SU-DHL-6 (cell line): ENCODE results near the gene PAF1.

Source experiments
- H2AFZ ChIP-seq: fragments of 200-600 bp; sonication (generic); 2 replicates; pipeline ENCODE4 v1.6.1; 2014; ENCODE audit warnings: low read depth, mild to moderate bottlenecking, moderate library complexity, mixed read lengths, antibody characterized with exemption, low read length; ENCODE audit not compliant: severe bottlenecking
- H3F3A ChIP-seq: fragments of 200-600 bp; shearing (Covaris generic); 2 replicates; pipeline ENCODE4 v1.6.0; 2016; ENCODE audit warnings: antibody characterized with exemption, mild to moderate bottlenecking; ENCODE audit not compliant: insufficient read depth
- H3K27ac ChIP-seq: fragments of 200-600 bp; sonication (generic); 2 replicates; pipeline ENCODE4 v1.5.1; 2016; ENCODE audit warnings: low read depth, mild to moderate bottlenecking, low read length, moderate library complexity, mixed read lengths
- H3K27me3 ChIP-seq: fragments of 200-600 bp; sonication (generic), shearing (Covaris generic); 2 replicates; pipeline ENCODE4 v1.6.0; 2014; ENCODE audit warnings: mild to moderate bottlenecking, low read length
- H3K36me3 ChIP-seq: fragments of 200-600 bp; sonication (generic); 2 replicates; pipeline ENCODE4 v1.6.1; 2014; ENCODE audit warnings: mild to moderate bottlenecking, low read length, mixed read lengths
- H3K4me2 ChIP-seq: fragments of 300-600, 200-600 bp; shearing (Covaris generic), sonication (generic); 2 replicates; pipeline ENCODE4 v1.6.0; 2014; ENCODE audit warnings: low read length, low read depth, mild to moderate bottlenecking; ENCODE audit not compliant: poor library complexity, severe bottlenecking
- H3K4me3 ChIP-seq: fragments of 200-600 bp; sonication (generic); 2 replicates; pipeline ENCODE4 v1.5.1; 2014; ENCODE audit warnings: antibody characterized with exemption, low read length, mild to moderate bottlenecking, mixed read lengths; ENCODE audit not compliant: insufficient read depth, poor library complexity, severe bottlenecking
- H3K79me2 ChIP-seq: fragments of 200-600 bp; sonication (generic); 2 replicates; pipeline ENCODE4 v1.6.1; 2014; ENCODE audit warnings: mild to moderate bottlenecking, low read length, moderate library complexity; ENCODE audit not compliant: insufficient read depth
- H3K9ac ChIP-seq: fragments of 200-600 bp; sonication (generic); 2 replicates; pipeline ENCODE4 v1.7.0; 2014; ENCODE audit warnings: mild to moderate bottlenecking, low read length
- H3K9me2 ChIP-seq: fragments of 200-600 bp; sonication (generic); replicated peaks from 2 replicates; pipeline ENCODE4 v1.6.1; 2014; ENCODE audit warnings: low read length; ENCODE audit not compliant: insufficient read depth
- H3K9me3 ChIP-seq: fragments of 200-600 bp; sonication (generic); 2 replicates; pipeline ENCODE4 v1.6.1; 2014; ENCODE audit warnings: low read length, mixed read lengths; ENCODE audit not compliant: insufficient read depth
- H4K20me1 ChIP-seq: fragments of 200-600 bp; sonication (generic); 2 replicates; pipeline ENCODE4 v1.6.1; 2014; ENCODE audit warnings: low read depth, mild to moderate bottlenecking, antibody characterized with exemption, low read length, moderate library complexity, mixed read lengths
- CTCF ChIP-seq: fragments of 200-600 bp; sonication (generic); IDR thresholded peaks from one replicate; pipeline ENCODE4 v1.5.1; 2017; ENCODE audit warnings: antibody characterized with exemption, mild to moderate bottlenecking, low read length, moderate library complexity; ENCODE audit not compliant: insufficient read depth, poor library complexity, severe bottlenecking
- EZH2phosphoT487 ChIP-seq: fragments of 200-600 bp; sonication (generic), shearing (Covaris generic); conservative IDR thresholded peaks from 2 replicates; pipeline ENCODE4 v1.6.1; 2018; ENCODE audit warnings: mild to moderate bottlenecking, antibody characterized with exemption, low read length, moderate library complexity, mixed read lengths

Gene PAF1

GRCh38 chr19:39390751-39391437 is at the start of gene PAF1, which contains the start of gene MED29:
PAF1 (minus strand) TSS chr19:39391106; CDS start chr19:39390864, 242 bp downstream.
MED29 (plus strand) TSS chr19:39391378; CDS start chr19:39391423, 45 bp downstream.
- Histone ChIP-seq H3K9me3 (no peaks in the 10 kb centered on the region), H3K4me2 (peak within 1 kb of the TSS; percentile 80), H3K27ac (peak within 1 kb of the TSS; percentile 85), H3K27me3 (no peaks in the 10 kb centered on the region), H3K36me3 (no peaks in the 10 kb centered on the region; the same call in 1 of the 2 replicates), H3K79me2 (peaks cover 22% of the 10 kb centered on the region), H2AFZ (peak within 1 kb of the TSS; percentile 76), H3K9ac (peak within 1 kb of the TSS; percentile 96), H3K9me2 (no peaks in the 10 kb centered on the region), H3K4me3 (peak within 1 kb of the TSS; percentile 93), H4K20me1 (no peaks in the 10 kb centered on the region), H3F3A (no peaks in the 10 kb centered on the region)
- no peak for TF ChIP-seq CTCF
- no peak for TF ChIP-seq EZH2phosphoT487

GRCh38 chr19:39438270-39438934 is 47.5 kb upstream of the PAF1 start:
- peaks cover 20% of the 10 kb centered on the region for H3F3A ChIP-seq

GRCh38 chr19:39436350-39436716 is 45.4 kb upstream of the PAF1 start:
- H3K9ac ChIP-seq = peak overlapping the region; percentile 98
- H3K4me2 ChIP-seq = peak overlapping the region; percentile 90
- no peaks in the 10 kb centered on the region for H3K9me3 ChIP-seq
- H3K27ac ChIP-seq = peak overlapping the region; percentile 43
- no peak overlapping the region for H2AFZ ChIP-seq
- H3K79me2 ChIP-seq = peaks cover 26% of the 10 kb centered on the region
- peaks cover 25% of the 10 kb centered on the region for H3K36me3 ChIP-seq
- no peaks in the 10 kb centered on the region for H3K9me2 ChIP-seq
- H3K4me3 ChIP-seq = peak overlapping the region; percentile 77
- TF ChIP-seq CTCF = no peak
- no peak for TF ChIP-seq EZH2phosphoT487
- peaks cover 16% of the 10 kb centered on the region for H4K20me1 ChIP-seq
- peaks cover 32% of the 10 kb centered on the region for H3F3A ChIP-seq
- H3K27me3 ChIP-seq = no peaks in the 10 kb centered on the region

More at GRCh38 chr19:39438270-39438934, 47.5 kb upstream of the PAF1 start:
- Histone ChIP-seq H2AFZ (no peak overlapping the region), H3K79me2 (peaks cover 23% of the 10 kb centered on the region), H3K9me2 (no peaks in the 10 kb centered on the region), H3K27me3 (no peaks in the 10 kb centered on the region), H4K20me1 (peaks cover 15% of the 10 kb centered on the region), H3K9me3 (no peaks in the 10 kb centered on the region), H3K4me2 (no peak overlapping the region), H3K4me3 (no peak overlapping the region), H3K27ac (no peak overlapping the region), H3K9ac (no peak overlapping the region), H3K36me3 (peaks cover 15% of the 10 kb centered on the region)
- no peak for TF ChIP-seq EZH2phosphoT487
- TF ChIP-seq CTCF = no peak
